Measurements from ENCODE around the gene KIF4A.

- TF ChIP-seq EZH2 (IDR thresholded peaks at IDR 0.05; ENCODE audit: borderline replicate concordance, low read length) (no peak), CTCF (conservative IDR thresholded peaks at IDR 0.05 in 1 of 2, IDR thresholded peaks at IDR 0.05 in 1 of 2; ENCODE audit: extremely low read depth in 1 of 2, insufficient read depth in 1 of 2, low read depth in 1 of 2, low read length in 2 of 2) (no peak)
Measured at GRCh38 chrX:70456256-70456655, 166.4 kb downstream of the KIF4A start.

All from mammary epithelial cell (primary cell).